B cell (primary cell): ENCODE measurements around the gene ADORA2B. TPM values are rescaled to one million over a fixed set of nuclear protein-coding genes. Genes with fewer than 3 reads are reported as not detected.

Experiments used
- ATAC-seq: fragments of 200-7000 bp; cut with Tn5 transposase; one replicate; pipeline ENCODE4 v1.10.0; 2021; ENCODE audit warnings: low read depth, mild to moderate bottlenecking, moderate number of reproducible peaks, moderate library complexity
- CTCF ChIA-PET: fragments of 350-600 bp; sonication (Branson Sonifier 250); formaldehyde crosslinking; loops from one replicate; lab custom pipeline; 2021; ENCODE audit warnings: antibody characterized with exemption, inconsistent platforms; lab: Charles Lee
- POLR2A ChIA-PET: fragments of 350-600 bp; sonication (Branson Sonifier 250); formaldehyde crosslinking; loops from one replicate; lab custom pipeline; 2021; ENCODE audit warnings: antibody characterized with exemption; lab: Charles Lee
- DNase-seq: peaks from one replicate; pipeline ENCODE4 v3.0.0; 2013
- H2AFZ ChIP-seq: 2 replicates; pipeline ENCODE4 v1.6.1; 2012; ENCODE audit warnings: mild to moderate bottlenecking, low read depth, low read length; ENCODE audit not compliant: insufficient read depth, poor library complexity, severe bottlenecking
- H3K27ac ChIP-seq, 2 donors: 1 replicate in 1 of 2; 2 replicates in 1 of 2; pipeline ENCODE4 v1.5.1; 2012 to 2013; ENCODE audit warnings: low read length in 2 of 2, mild to moderate bottlenecking in 2 of 2, moderate library complexity in 1 of 2
- H3K27me3 ChIP-seq, 4 experiments: fragments of 200-600 bp in 1 of 4; sonication (generic) in 1 of 4; replicated peaks in 1 of 4; 1 replicate in 2 of 4; 2 replicates in 2 of 4; pipeline versions ENCODE4 v1.6.1 to v1.7.0; 2013 to 2016; ENCODE audit warnings: low read length in 3 of 4, mild to moderate bottlenecking in 2 of 4, mixed read lengths in 1 of 4, moderate library complexity in 1 of 4; ENCODE audit not compliant: insufficient read depth in 4 of 4, control insufficient read depth in 3 of 4; ENCODE audit errors: control extremely low read depth in 1 of 4
- H3K36me3 ChIP-seq, 2 experiments: replicated peaks in 1 of 2; 1 replicate in 1 of 2; 2 replicates in 1 of 2; pipeline versions ENCODE4 v1.6.1 to v1.7.1; 2013; ENCODE audit warnings: low read length in 1 of 2; ENCODE audit not compliant: insufficient read depth in 2 of 2, control insufficient read depth in 1 of 2; ENCODE audit errors: control extremely low read depth in 1 of 2, extremely low read depth in 1 of 2
- H3K4me1 ChIP-seq, 2 donors: fragments of 200-600 bp in 1 of 2; sonication (generic) in 1 of 2; 1 replicate in 1 of 2; 2 replicates in 1 of 2; pipeline versions ENCODE4 v1.5.1 to v1.6.1; 2013 to 2017; ENCODE audit warnings: low read length in 2 of 2; ENCODE audit not compliant: control insufficient read depth in 2 of 2, insufficient read depth in 2 of 2
- H3K4me2 ChIP-seq: replicated peaks from 2 replicates; pipeline ENCODE3; 2012; ENCODE audit warnings: mild to moderate bottlenecking, low read depth, low read length; ENCODE audit not compliant: poor library complexity, severe bottlenecking
- H3K4me3 ChIP-seq, 5 experiments: fragments of 200-600 bp in 1 of 5; sonication (generic) in 1 of 5; 1 replicate in 3 of 5; 2 replicates in 2 of 5; pipeline versions ENCODE4 v1.5.1 to v1.7.0; 2011 to 2016; ENCODE audit warnings: low read length in 4 of 5, mild to moderate bottlenecking in 4 of 5, low read depth in 2 of 5, control low read depth in 1 of 5, moderate library complexity in 1 of 5; ENCODE audit not compliant: insufficient read depth in 1 of 5; ENCODE audit errors: control extremely low read depth in 1 of 5, extremely low read depth in 1 of 5
- H3K79me2 ChIP-seq: fragments of 200-600 bp; sonication (generic); one replicate; pipeline ENCODE4 v1.6.0; 2016; ENCODE audit warnings: low read length; ENCODE audit not compliant: control insufficient read depth, insufficient read depth
- H3K9ac ChIP-seq: fragments of 200-600 bp; sonication (generic); 2 replicates; pipeline ENCODE4 v1.6.1; 2017; ENCODE audit warnings: mild to moderate bottlenecking, low read length, moderate library complexity
- H3K9me3 ChIP-seq, 3 donors: one replicate each; pipeline versions ENCODE4 v1.6.1 to v1.7.1; 2013; ENCODE audit warnings: low read length in 2 of 3; ENCODE audit not compliant: control insufficient read depth in 2 of 3, insufficient read depth in 1 of 3; ENCODE audit errors: control extremely low read depth in 1 of 3
- H4K20me1 ChIP-seq: 2 replicates; pipeline ENCODE4 v1.6.0; 2012; ENCODE audit warnings: mild to moderate bottlenecking, low read length; ENCODE audit not compliant: insufficient read depth, control insufficient read depth, poor library complexity, severe bottlenecking
- H3K27ac Mint-ChIP-seq: one replicate; pipeline ENCODE4 v1.8.0; 2021; ENCODE audit warnings: mixed read lengths
- H3K27me3 Mint-ChIP-seq: one replicate; pipeline ENCODE4 v1.8.0; 2021; ENCODE audit warnings: mixed read lengths
- H3K4me1 Mint-ChIP-seq: one replicate; pipeline ENCODE4 v1.8.0; 2021; ENCODE audit warnings: mixed read lengths
- H3K4me3 Mint-ChIP-seq: one replicate; pipeline ENCODE4 v1.8.0; 2021; ENCODE audit warnings: mixed read lengths
- H3K9me3 Mint-ChIP-seq: one replicate; pipeline ENCODE4 v1.8.0; 2022; ENCODE audit warnings: mixed read lengths; ENCODE audit not compliant: insufficient read depth
- CTCF ChIP-seq: fragments of 200-600 bp; IDR thresholded peaks from one replicate; pipeline ENCODE4 v1.8.0; 2022; ENCODE audit warnings: antibody characterized with exemption, mild to moderate bottlenecking
- EZH2 ChIP-seq: IDR thresholded peaks from 2 replicates; pipeline ENCODE4 v1.6.1; 2012; ENCODE audit warnings: borderline replicate concordance, low read depth, mild to moderate bottlenecking, moderate library complexity, low read length; ENCODE audit not compliant: insufficient read depth, poor library complexity, severe bottlenecking
- WGBS: methylation state at CpG from one replicate; pipeline ENCODE4 v1.1.5; 2013; ENCODE audit warnings: missing lambda C conversion rate; ENCODE audit not compliant: insufficient coverage; 5-methylcytosine and 5-hydroxymethylcytosine counted together
- intact Hi-C: fragments of 100-400 bp; cut with micrococcal nuclease; formaldehyde crosslinking; loops from one replicate; pipeline ENCODE4 v1.10.0; 2022
- polyA plus RNA-seq: library from polyadenylated mRNA; depleted of rRNA; stranded (reverse); fragments of >200 nt; gene quantifications from 2 replicates; pipeline ENCODE4 v1.2.3, GENCODE V29; 2012
- total RNA-seq, 2 donors: library from RNA; stranded (reverse); fragments of 120-200 nt in 1 of 2; gene quantifications; 1 replicate in 1 of 2; 2 replicates in 1 of 2; pipeline versions ENCODE4 v1.2.3 to v1.2.4, GENCODE V29; 2013 to 2022

Gene ADORA2B
- total and polyA plus RNA-seq, 2 donors (not counting 1 experiment from before 2014, with no cell fraction given): not detected

GRCh38 chr17:16001226-16001897 lies 56.4 kb downstream of the ADORA2B start:
- H3K9me3 ChIP-seq: no peaks in the 10 kb centered on the region
- intact Hi-C loops: no loop called here
- ChIA-PET POLR2A (no interaction called here), CTCF (no interaction called here)
- Mint-ChIP-seq H3K9me3 (no peaks in the 10 kb centered on the region), H3K27me3 (no peaks in the 10 kb centered on the region), H3K4me1 (peaks cover 32% of the 10 kb centered on the region), H3K27ac (peak overlapping the region; percentile 90), H3K4me3 (peak overlapping the region; percentile 93)
- ATAC-seq (no peak), DNase-seq (no peak)
- H3K4me1 ChIP-seq: peaks cover 22 to 26% of the 10 kb centered on the region in 2 donors
- H2AFZ ChIP-seq: no peak overlapping the region
- no peak overlapping the region for H3K4me3 ChIP-seq
- TF ChIP-seq CTCF (no peak), EZH2 (no peak)
- no peak overlapping the region for H3K27ac ChIP-seq
- peak overlapping the region; percentile 84 for H3K9ac ChIP-seq
- H3K27me3 ChIP-seq: no peaks in the 10 kb centered on the region
- H3K79me2 ChIP-seq: peaks cover 19% of the 10 kb centered on the region
- H3K36me3 ChIP-seq: peaks cover 20 to 40% of the 10 kb centered on the region in 2 experiments
- H3K4me2 ChIP-seq: peak overlapping the region; percentile 95
- peaks cover 20% of the 10 kb centered on the region for H4K20me1 ChIP-seq

GRCh38 chr17:16002708-16003260 lies 57.9 kb downstream of the ADORA2B start:
- CTCF ChIA-PET: no interaction called here
- TF ChIP-seq EZH2 (no peak), CTCF (no peak)
- Histone ChIP-seq H3K36me3 (peaks cover 28 to 51% of the 10 kb centered on the region in 2 experiments), H3K4me3 (no peak overlapping the region), H2AFZ (no peak overlapping the region), H3K27ac (no peak overlapping the region), H3K9ac (no peak overlapping the region), H3K27me3 (no peaks in the 10 kb centered on the region), H3K4me1 (peaks cover 22 to 26% of the 10 kb centered on the region in 2 donors), H3K4me2 (no peak overlapping the region), H4K20me1 (peaks cover 20% of the 10 kb centered on the region), H3K79me2 (peaks cover 19% of the 10 kb centered on the region), H3K9me3 (no peaks in the 10 kb centered on the region)
- DNase-seq (no peak), ATAC-seq (no peak)
- no peak overlapping the region for H3K4me3 Mint-ChIP-seq
- no CpG with 5 or more reads among the region's 2 CpGs for WGBS
- H3K4me1 Mint-ChIP-seq: peaks cover 32% of the 10 kb centered on the region
- H3K27me3 Mint-ChIP-seq: no peaks in the 10 kb centered on the region
- POLR2A ChIA-PET: no interaction called here
- no peak overlapping the region for H3K27ac Mint-ChIP-seq
- intact Hi-C loops: no loop called here
- H3K9me3 Mint-ChIP-seq: no peaks in the 10 kb centered on the region
